Urinary bladder (tissue), 4 donors: ENCODE data around the gene UGT2B7. TPM values are rescaled to one million over a fixed set of nuclear protein-coding genes. Genes with fewer than 3 reads are reported as not detected.
"Not testable (repeated sequence)": the region's sequence is repeated elsewhere in the genome, so short reads cannot be mapped to it uniquely, and the experiment has no call there.

Experiments used
- DNase-seq: peaks from one replicate; pipeline ENCODE4 v3.0.0-alpha.2; 2015; ENCODE audit errors: extremely low spot score
- H3K27ac ChIP-seq: one replicate; pipeline ENCODE4 v1.5.1; 2013; ENCODE audit warnings: low read depth, mild to moderate bottlenecking, moderate library complexity
- H3K36me3 ChIP-seq: one replicate; pipeline ENCODE4 v1.6.1; 2013; ENCODE audit warnings: mild to moderate bottlenecking, moderate library complexity; ENCODE audit not compliant: insufficient read depth
- H3K4me1 ChIP-seq: one replicate; pipeline ENCODE4 v1.6.1; 2013; ENCODE audit warnings: mild to moderate bottlenecking, moderate library complexity; ENCODE audit not compliant: insufficient read depth
- H3K4me3 ChIP-seq: one replicate; pipeline ENCODE4 v1.5.1; 2013; ENCODE audit warnings: low read depth, low read length
- WGBS: extraction: QIAGEN DNeasy Blood & Tissue Kit; methylation state at CpG from one replicate; pipeline ENCODE4 v1.1.7; 2013; 5-methylcytosine and 5-hydroxymethylcytosine counted together
- polyA plus RNA-seq: library from polyadenylated mRNA; stranded (reverse); fragments of 200-250 nt; gene quantifications from one replicate; pipeline ENCODE4 v1.2.3, GENCODE V29; 2013
- total RNA-seq: library from RNA; depleted of rRNA; stranded (reverse); fragments of >200 nt; gene quantifications from one replicate; pipeline ENCODE4 v1.2.3, GENCODE V29; 2014
- donor health status: healthy with polysubstance abuse.
- donor health status: healthy.

The UGT2B7 gene
- total and polyA plus RNA-seq, 2 donors = 0.25 to 0.48 TPM

GRCh38 chr4:69096810-69097209 lies 536 bp downstream of the UGT2B7 start:
- H3K4me1 ChIP-seq = no peaks in the 10 kb centered on the region
- H3K27ac ChIP-seq = no peak overlapping the region
- no peak overlapping the region for H3K4me3 ChIP-seq
- DNase-seq = no peak
- no peaks in the 10 kb centered on the region for H3K36me3 ChIP-seq
- 83% methylated on average over 3 of the region's 3 CpGs for WGBS

GRCh38 chr4:69098470-69098869 lies 2.2 kb downstream of the UGT2B7 start:
- no peak overlapping the region for H3K27ac ChIP-seq
- H3K4me3 ChIP-seq = no peak overlapping the region
- no peaks in the 10 kb centered on the region for H3K36me3 ChIP-seq
- WGBS = 90% methylated on average over 4 of the region's 4 CpGs
- no peaks in the 10 kb centered on the region for H3K4me1 ChIP-seq
- no peak for DNase-seq

- no peak overlapping the region for H3K27ac ChIP-seq
- no peaks in the 10 kb centered on the region for H3K4me1 ChIP-seq
- no peaks in the 10 kb centered on the region for H3K36me3 ChIP-seq
- WGBS = 76% methylated on average over 4 of the region's 4 CpGs
- no peak overlapping the region for H3K4me3 ChIP-seq
- no peak for DNase-seq
Measured at GRCh38 chr4:69099910-69100309, 3.6 kb downstream of the UGT2B7 start.

- WGBS = 87% methylated on average over 2 of the region's 2 CpGs
- not testable (repeated sequence) for DNase-seq, H3K36me3 ChIP-seq, H3K27ac ChIP-seq, H3K4me1 ChIP-seq, H3K4me3 ChIP-seq
Measured at GRCh38 chr4:69102668-69103067, 6.4 kb downstream of the UGT2B7 start.

- Histone ChIP-seq H3K4me3 (no peak overlapping the region), H3K4me1 (no peaks in the 10 kb centered on the region), H3K27ac (no peak overlapping the region), H3K36me3 (no peaks in the 10 kb centered on the region)
- WGBS = 95% methylated on average over 2 of the region's 2 CpGs
- DNase-seq = no peak
Measured at GRCh38 chr4:69104719-69105275, 8.5 kb downstream of the UGT2B7 start.

- H3K36me3 ChIP-seq, H3K4me1 ChIP-seq, H3K4me3 ChIP-seq, DNase-seq, H3K27ac ChIP-seq: not testable (repeated sequence)
- 97% methylated on average over 30 of the region's 30 CpGs for WGBS
Measured at GRCh38 chr4:69115151-69115850, 19.0 kb downstream of the UGT2B7 start.

GRCh38 chr4:69115851-69116213 lies 19.6 kb downstream of the UGT2B7 start:
- H3K4me1 ChIP-seq = no peaks in the 10 kb centered on the region
- WGBS = 66% methylated on average over 2 of the region's 2 CpGs

GRCh38 chr4:69116645-69117321 lies 20.5 kb downstream of the UGT2B7 start:
- no peaks in the 10 kb centered on the region for H3K36me3 ChIP-seq
- DNase-seq = no peak
- 37% methylated on average over 10 of the region's 10 CpGs for WGBS
- H3K4me1 ChIP-seq = no peaks in the 10 kb centered on the region
- H3K4me3 ChIP-seq = no peak overlapping the region
- no peak overlapping the region for H3K27ac ChIP-seq

More at GRCh38 chr4:69115851-69116213, 19.6 kb downstream of the UGT2B7 start:
- no peak for DNase-seq
- Histone ChIP-seq H3K4me3 (no peak overlapping the region), H3K36me3 (no peaks in the 10 kb centered on the region), H3K27ac (no peak overlapping the region)

GRCh38 chr4:69120870-69121269 lies 24.6 kb downstream of the UGT2B7 start:
- H3K27ac ChIP-seq = no peak overlapping the region

GRCh38 chr4:69122476-69122875 lies 26.2 kb downstream of the UGT2B7 start:
- WGBS = 61% methylated on average over 3 of the region's 3 CpGs
- no peaks in the 10 kb centered on the region for H3K36me3 ChIP-seq
- no peak overlapping the region for H3K4me3 ChIP-seq
- DNase-seq = no peak
- no peaks in the 10 kb centered on the region for H3K4me1 ChIP-seq
- no peak overlapping the region for H3K27ac ChIP-seq

More at GRCh38 chr4:69120870-69121269, 24.6 kb downstream of the UGT2B7 start:
- WGBS = 71% methylated on average over 2 of the region's 2 CpGs
- Histone ChIP-seq H3K4me1 (no peaks in the 10 kb centered on the region), H3K4me3 (no peak overlapping the region), H3K36me3 (no peaks in the 10 kb centered on the region)
- DNase-seq = no peak

- H3K27ac ChIP-seq = no peak overlapping the region
- H3K4me1 ChIP-seq = no peaks in the 10 kb centered on the region
- H3K4me3 ChIP-seq = no peak overlapping the region
- no peak for DNase-seq
- WGBS = 92% methylated on average over 1 of the region's 1 CpG
- no peaks in the 10 kb centered on the region for H3K36me3 ChIP-seq
Measured at GRCh38 chr4:69124941-69125340, 28.7 kb downstream of the UGT2B7 start.

- no peak for DNase-seq
- Histone ChIP-seq H3K4me3 (no peak overlapping the region), H3K27ac (no peak overlapping the region), H3K36me3 (no peaks in the 10 kb centered on the region), H3K4me1 (no peaks in the 10 kb centered on the region)
Measured at GRCh38 chr4:69126024-69126423, 29.8 kb downstream of the UGT2B7 start.

- DNase-seq = no peak
- Histone ChIP-seq H3K36me3 (no peaks in the 10 kb centered on the region), H3K4me1 (no peaks in the 10 kb centered on the region), H3K4me3 (no peak overlapping the region), H3K27ac (no peak overlapping the region)
Measured at GRCh38 chr4:69133993-69134392, 37.7 kb downstream of the UGT2B7 start.

- DNase-seq = no peak
- 92% methylated on average over 4 of the region's 4 CpGs for WGBS
- H3K27ac ChIP-seq = no peak overlapping the region
- no peaks in the 10 kb centered on the region for H3K4me1 ChIP-seq
- H3K36me3 ChIP-seq = no peaks in the 10 kb centered on the region
- no peak overlapping the region for H3K4me3 ChIP-seq
Measured at GRCh38 chr4:69134471-69134870, 38.2 kb downstream of the UGT2B7 start.
